ENCODE data around the gene SBF1. TPM values are rescaled to one million over a fixed set of nuclear protein-coding genes. Genes with fewer than 3 reads are reported as not detected.

SBF1 gene
- total RNA-seq, 1 donor from 2014 or later: 121 TPM

- no peak for DNase-seq (ENCODE audit: low read depth)
These were observed 32.7 kb upstream of the SBF1 start, which contains the start of gene LMF2 for GRCh38 chr22:50507421-50507990. Gene LMF2 (minus strand): TSS chr22:50507702. CDS start chr22:50507675, 27 bp downstream.

- no peak for DNase-seq (ENCODE audit: low read depth)
These were observed 32.0 kb upstream of the SBF1 start for GRCh38 chr22:50506611-50507420.

GRCh38 chr22:50505776-50506610 lies 31.2 kb upstream of the SBF1 start:
- DNase-seq (ENCODE audit: low read depth): no peak

- DNase-seq (ENCODE audit: low read depth): no peak
These were observed 30.5 kb upstream of the SBF1 start for GRCh38 chr22:50505276-50505775.

GRCh38 chr22:50504369-50505211 lies 29.8 kb upstream of the SBF1 start:
- no peak for DNase-seq (ENCODE audit: low read depth)

- no peak for DNase-seq (ENCODE audit: low read depth)
These were observed 28.8 kb upstream of the SBF1 start for GRCh38 chr22:50503475-50504145.

GRCh38 chr22:50502628-50503474 lies 28.0 kb upstream of the SBF1 start:
- DNase-seq (ENCODE audit: low read depth): no peak

- no peak for DNase-seq (ENCODE audit: low read depth)
These were observed 27.3 kb upstream of the SBF1 start for GRCh38 chr22:50502096-50502495.

GRCh38 chr22:50500452-50500851 lies 25.6 kb upstream of the SBF1 start:
- no peak for DNase-seq (ENCODE audit: low read depth)

- peak; percentile 66 for DNase-seq (ENCODE audit: low read depth)
These were observed 23.6 kb upstream of the SBF1 start for GRCh38 chr22:50498322-50498890.

- DNase-seq (ENCODE audit: low read depth): no peak
These were observed 22.3 kb upstream of the SBF1 start for GRCh38 chr22:50497093-50497492.

GRCh38 chr22:50490531-50491308 lies 15.9 kb upstream of the SBF1 start:
- DNase-seq (ENCODE audit: low read depth): no peak

- no peak for DNase-seq (ENCODE audit: low read depth)
These were observed 14.8 kb upstream of the SBF1 start for GRCh38 chr22:50489363-50490243.

- no peak for DNase-seq (ENCODE audit: low read depth)
These were observed 14.1 kb upstream of the SBF1 start for GRCh38 chr22:50488886-50489285.

- DNase-seq (ENCODE audit: low read depth): no peak
These were observed 13.3 kb upstream of the SBF1 start for GRCh38 chr22:50488006-50488677.

GRCh38 chr22:50487290-50488005 lies 12.6 kb upstream of the SBF1 start:
- no peak for DNase-seq (ENCODE audit: low read depth)

Measured in myocyte (in vitro differentiated cells).